HepG2 (cell line): ENCODE measurements around the gene SEC14L5. TPM values are rescaled to one million over a fixed set of nuclear protein-coding genes. Genes with fewer than 3 reads are reported as not detected.

ENCODE experiments used
- AGO1 ChIP-seq: fragments of 200-400 bp; formaldehyde crosslinking; IDR thresholded peaks from 2 replicates; pipeline ENCODE4 v1.6.1; 2017; ENCODE audit warnings: mild to moderate bottlenecking, low read depth, low read length, moderate library complexity; ENCODE audit not compliant: poor library complexity, severe bottlenecking
- CTCF ChIP-seq: sonication (generic); formaldehyde crosslinking; IDR thresholded peaks from 2 replicates; pipeline ENCODE4 v1.5.0; 2020; ENCODE audit warnings: mild to moderate bottlenecking, missing genetic modification reagents, moderate library complexity
- KDM3A ChIP-seq: IDR thresholded peaks from 2 replicates; pipeline ENCODE4 v1.6.1; 2018; ENCODE audit warnings: low read depth, missing compliant biosample characterization
- KDM5B ChIP-seq: sonication (generic); formaldehyde crosslinking; IDR thresholded peaks from 2 replicates; pipeline ENCODE4 v1.4.0; 2020; ENCODE audit warnings: missing genetic modification reagents, mild to moderate bottlenecking, borderline replicate concordance
- KLF9 ChIP-seq: IDR thresholded peaks from 2 replicates; pipeline ENCODE4 v1.6.1; 2016; ENCODE audit warnings: low read depth
- PHF21A ChIP-seq: sonication (generic); formaldehyde crosslinking; IDR thresholded peaks from 2 replicates; pipeline ENCODE4 v1.5.0; 2020; ENCODE audit warnings: mild to moderate bottlenecking, missing genetic modification reagents
- RBM22 ChIP-seq: fragments of 200-400 bp; formaldehyde crosslinking; optimal IDR thresholded peaks from 2 replicates; pipeline ENCODE3; 2017; ENCODE audit warnings: mild to moderate bottlenecking, low read length, moderate library complexity
- RBM39 ChIP-seq: fragments of 200-400 bp; formaldehyde crosslinking; IDR thresholded peaks from one replicate; pipeline ENCODE4 v1.6.1; 2018; ENCODE audit warnings: antibody characterized with exemption, mild to moderate bottlenecking, low read depth, low read length; ENCODE audit not compliant: poor library complexity, severe bottlenecking
- SMC3 ChIP-seq: IDR thresholded peaks from 2 replicates; pipeline ENCODE4 v1.6.1; 2011; ENCODE audit warnings: low read length, improper control_type of control experiment
- STAT5B ChIP-seq: sonication (generic); formaldehyde crosslinking; IDR thresholded peaks from 2 replicates; pipeline ENCODE4 v1.4.0; 2020; ENCODE audit warnings: missing genetic modification reagents
- ZNF121 ChIP-seq: sonication (generic); formaldehyde crosslinking; IDR thresholded peaks from 2 replicates; pipeline ENCODE4 v1.5.0; 2020; ENCODE audit warnings: mild to moderate bottlenecking, missing genetic modification reagents
- ZNF205 ChIP-seq: IDR thresholded peaks from 2 replicates; pipeline ENCODE4 v1.6.1; 2018; ENCODE audit warnings: missing biosample characterization, missing genetic modification reagents
- ZNF317 ChIP-seq: sonication (generic); formaldehyde crosslinking; IDR thresholded peaks from 2 replicates; pipeline ENCODE4 v1.5.0; 2020; ENCODE audit warnings: mild to moderate bottlenecking, missing genetic modification reagents
- ZNF367 ChIP-seq: sonication (generic); formaldehyde crosslinking; IDR thresholded peaks from 2 replicates; pipeline ENCODE4 v1.4.0; 2020; ENCODE audit warnings: missing genetic modification reagents, borderline replicate concordance
- ZNF430 ChIP-seq: sonication (generic); formaldehyde crosslinking; IDR thresholded peaks from 2 replicates; pipeline ENCODE4 v1.9.0; 2021; ENCODE audit warnings: mild to moderate bottlenecking, missing genetic modification reagents
- ZNF501 ChIP-seq: sonication (generic); formaldehyde crosslinking; IDR thresholded peaks from 2 replicates; pipeline ENCODE4 v1.5.1; 2020; ENCODE audit warnings: mild to moderate bottlenecking, moderate library complexity, missing genetic modification reagents
- ZNF552 ChIP-seq: sonication (generic); formaldehyde crosslinking; IDR thresholded peaks from 2 replicates; pipeline ENCODE4 v1.9.0; 2022; ENCODE audit warnings: missing genetic modification reagents, mild to moderate bottlenecking, borderline replicate concordance
- ZNF577 ChIP-seq: sonication (generic); formaldehyde crosslinking; IDR thresholded peaks from 2 replicates; pipeline ENCODE4 v1.4.0; 2020; ENCODE audit warnings: mild to moderate bottlenecking, low read depth, missing genetic modification reagents, borderline replicate concordance
- ZSCAN31 ChIP-seq: sonication (generic); formaldehyde crosslinking; IDR thresholded peaks from 2 replicates; pipeline ENCODE4 v1.5.0; 2020; ENCODE audit warnings: low read depth, mild to moderate bottlenecking, missing genetic modification reagents
- polyA plus RNA-seq, 8 experiments: library from polyadenylated mRNA; depleted of rRNA in 3 of 8; stranded (reverse) in 7 of 8; unstranded in 1 of 8; fragments of >200 nt; fragmentation: Illumina TruSeq in 4 of 8; extraction: Trizol in 4 of 8; gene quantifications; 2 replicates each; pipeline versions ENCODE4 v1.2.1 to v1.2.3, GENCODE V29; 2011 to 2016; ENCODE audit warnings: low read depth in 4 of 8, missing spikeins in 1 of 8, mixed read lengths in 1 of 8; ENCODE audit not compliant: insufficient read depth in 1 of 8
- total RNA-seq, 5 experiments: library from RNA; depleted of rRNA; stranded (reverse); fragments of >200 nt; fragmentation: Illumina TruSeq; extraction: Trizol; gene quantifications; 2 replicates each; pipeline ENCODE4 v1.2.3, GENCODE V29; 2016; ENCODE audit warnings: low read depth in 1 of 5
- TF ChIP-seq, protein P1 (sequence below): sonication (generic); formaldehyde crosslinking; IDR thresholded peaks from 2 replicates; pipeline ENCODE4 v1.8.1; 2023; ENCODE audit warnings: mild to moderate bottlenecking, moderate library complexity, missing genetic modification reagents
- TF ChIP-seq, protein P2 (sequence below): sonication (generic); formaldehyde crosslinking; IDR thresholded peaks from 2 replicates; pipeline ENCODE4 v1.5.0; 2020; ENCODE audit warnings: missing genetic modification reagents
- TF ChIP-seq, protein P3 (sequence below): sonication (generic); formaldehyde crosslinking; IDR thresholded peaks from 2 replicates; pipeline ENCODE4 v1.8.1; 2022; ENCODE audit warnings: low read depth, mild to moderate bottlenecking, missing genetic modification reagents
- TF ChIP-seq, protein P4 (sequence below): sonication (generic); formaldehyde crosslinking; IDR thresholded peaks from 2 replicates; pipeline ENCODE4 v1.5.1; 2020; ENCODE audit warnings: missing genetic modification reagents, mild to moderate bottlenecking, borderline replicate concordance

Gene SEC14L5
- total and polyA plus RNA-seq, 2 of the 13 experiments (the other 11 are each of a cell fraction or from before 2014, with no cell fraction given), result 0.40 to 0.42 TPM

DNA sequence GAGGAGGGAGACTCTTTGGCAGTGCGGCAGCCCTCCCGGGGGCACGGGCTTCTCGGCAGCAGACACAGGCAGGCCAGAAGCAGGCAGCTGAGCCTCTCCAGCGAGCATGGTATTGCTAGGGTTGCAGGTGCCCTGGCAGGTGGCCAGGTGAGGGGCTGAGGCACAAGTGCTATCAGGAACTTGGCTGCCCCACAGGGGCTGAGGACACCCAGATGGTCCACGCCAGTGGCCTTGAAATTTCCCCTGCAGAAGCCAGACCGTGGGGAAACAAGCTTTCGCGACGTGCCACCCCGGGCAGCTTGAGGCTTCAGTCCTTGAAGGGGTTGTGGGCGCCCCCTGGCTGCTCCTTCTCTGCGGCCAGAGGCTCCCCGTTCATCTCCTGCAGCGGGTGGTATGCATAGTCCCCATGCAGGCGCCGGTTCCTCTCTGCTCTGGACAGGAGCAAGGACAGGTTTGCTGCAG lies 67.1 kb downstream of the SEC14L5 start (continued):
- TF ChIP-seq, protein P1, sequence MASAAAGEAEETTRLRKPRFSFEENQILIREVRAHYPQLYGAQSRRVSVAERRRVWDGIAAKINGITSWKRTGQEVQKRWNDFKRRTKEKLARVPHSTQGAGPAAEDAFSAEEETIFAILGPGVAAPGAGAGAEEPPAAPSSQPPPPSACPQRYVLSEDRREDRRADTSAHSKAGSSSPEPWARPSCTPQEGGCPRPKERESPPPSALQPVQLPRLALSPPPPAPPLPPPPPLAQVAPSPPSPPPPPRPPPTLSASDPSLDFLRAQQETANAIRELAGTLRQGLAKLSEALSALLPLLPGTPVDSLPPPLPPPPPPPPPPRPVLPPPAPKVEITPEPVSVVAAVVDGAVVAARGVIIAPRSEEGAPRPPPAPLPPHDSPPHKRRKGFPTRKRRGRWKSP (CRISPR knock-in tag), result no peak
- TF ChIP-seq ZNF430 (CRISPR knock-in tag) (no peak), CTCF (peak; percentile 71), AGO1 (peak; percentile 55), ZNF367 (CRISPR knock-in tag) (no peak), KDM3A (CRISPR knock-in tag) (no peak; the same call in 1 of the 2 replicates), RBM22 (no peak), PHF21A (no peak), ZNF205 (CRISPR knock-in tag) (0 out of 2 replicates have a peak, but pooled peaks have one; percentile 19), KLF9 (CRISPR knock-in tag) (no peak), ZNF317 (CRISPR knock-in tag) (no peak), KDM5B (CRISPR knock-in tag) (peak; percentile 34; the same call in 1 of the 2 replicates), ZSCAN31 (CRISPR knock-in tag) (no peak), ZNF577 (no peak), ZNF501 (CRISPR knock-in tag) (0 out of 2 replicates have a peak, but pooled peaks have one; percentile 29), ZNF121 (CRISPR knock-in tag) (no peak), ZNF552 (CRISPR knock-in tag) (no peak), SMC3 (0 out of 2 replicates have a peak, but pooled peaks have one; percentile 2), RBM39 (peak; percentile 53), STAT5B (no peak)
- TF ChIP-seq, protein P2, sequence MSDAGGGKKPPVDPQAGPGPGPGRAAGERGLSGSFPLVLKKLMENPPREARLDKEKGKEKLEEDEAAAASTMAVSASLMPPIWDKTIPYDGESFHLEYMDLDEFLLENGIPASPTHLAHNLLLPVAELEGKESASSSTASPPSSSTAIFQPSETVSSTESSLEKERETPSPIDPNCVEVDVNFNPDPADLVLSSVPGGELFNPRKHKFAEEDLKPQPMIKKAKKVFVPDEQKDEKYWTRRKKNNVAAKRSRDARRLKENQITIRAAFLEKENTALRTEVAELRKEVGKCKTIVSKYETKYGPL (CRISPR knock-in tag), result no peak
- TF ChIP-seq, protein P3, sequence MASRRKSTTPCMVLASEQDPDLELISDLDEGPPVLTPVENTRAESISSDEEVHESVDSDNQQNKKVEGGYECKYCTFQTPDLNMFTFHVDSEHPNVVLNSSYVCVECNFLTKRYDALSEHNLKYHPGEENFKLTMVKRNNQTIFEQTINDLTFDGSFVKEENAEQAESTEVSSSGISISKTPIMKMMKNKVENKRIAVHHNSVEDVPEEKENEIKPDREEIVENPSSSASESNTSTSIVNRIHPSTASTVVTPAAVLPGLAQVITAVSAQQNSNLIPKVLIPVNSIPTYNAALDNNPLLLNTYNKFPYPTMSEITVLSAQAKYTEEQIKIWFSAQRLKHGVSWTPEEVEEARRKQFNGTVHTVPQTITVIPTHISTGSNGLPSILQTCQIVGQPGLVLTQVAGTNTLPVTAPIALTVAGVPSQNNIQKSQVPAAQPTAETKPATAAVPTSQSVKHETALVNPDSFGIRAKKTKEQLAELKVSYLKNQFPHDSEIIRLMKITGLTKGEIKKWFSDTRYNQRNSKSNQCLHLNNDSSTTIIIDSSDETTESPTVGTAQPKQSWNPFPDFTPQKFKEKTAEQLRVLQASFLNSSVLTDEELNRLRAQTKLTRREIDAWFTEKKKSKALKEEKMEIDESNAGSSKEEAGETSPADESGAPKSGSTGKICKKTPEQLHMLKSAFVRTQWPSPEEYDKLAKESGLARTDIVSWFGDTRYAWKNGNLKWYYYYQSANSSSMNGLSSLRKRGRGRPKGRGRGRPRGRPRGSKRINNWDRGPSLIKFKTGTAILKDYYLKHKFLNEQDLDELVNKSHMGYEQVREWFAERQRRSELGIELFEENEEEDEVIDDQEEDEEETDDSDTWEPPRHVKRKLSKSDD (CRISPR knock-in tag), result no peak
- TF ChIP-seq, protein P4, sequence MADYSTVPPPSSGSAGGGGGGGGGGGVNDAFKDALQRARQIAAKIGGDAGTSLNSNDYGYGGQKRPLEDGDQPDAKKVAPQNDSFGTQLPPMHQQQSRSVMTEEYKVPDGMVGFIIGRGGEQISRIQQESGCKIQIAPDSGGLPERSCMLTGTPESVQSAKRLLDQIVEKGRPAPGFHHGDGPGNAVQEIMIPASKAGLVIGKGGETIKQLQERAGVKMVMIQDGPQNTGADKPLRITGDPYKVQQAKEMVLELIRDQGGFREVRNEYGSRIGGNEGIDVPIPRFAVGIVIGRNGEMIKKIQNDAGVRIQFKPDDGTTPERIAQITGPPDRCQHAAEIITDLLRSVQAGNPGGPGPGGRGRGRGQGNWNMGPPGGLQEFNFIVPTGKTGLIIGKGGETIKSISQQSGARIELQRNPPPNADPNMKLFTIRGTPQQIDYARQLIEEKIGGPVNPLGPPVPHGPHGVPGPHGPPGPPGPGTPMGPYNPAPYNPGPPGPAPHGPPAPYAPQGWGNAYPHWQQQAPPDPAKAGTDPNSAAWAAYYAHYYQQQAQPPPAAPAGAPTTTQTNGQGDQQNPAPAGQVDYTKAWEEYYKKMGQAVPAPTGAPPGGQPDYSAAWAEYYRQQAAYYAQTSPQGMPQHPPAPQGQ (CRISPR knock-in tag), result no peak
